G401.6 (cell line): ENCODE data around the gene DPY19L2.

Experiments
- FAIRE-seq: peaks from 2 replicates; lab custom pipeline; 2012; peaks lifted over from hg19 to GRCh38; lab: Jason Lieb, UNC

The DPY19L2 gene

DNA sequence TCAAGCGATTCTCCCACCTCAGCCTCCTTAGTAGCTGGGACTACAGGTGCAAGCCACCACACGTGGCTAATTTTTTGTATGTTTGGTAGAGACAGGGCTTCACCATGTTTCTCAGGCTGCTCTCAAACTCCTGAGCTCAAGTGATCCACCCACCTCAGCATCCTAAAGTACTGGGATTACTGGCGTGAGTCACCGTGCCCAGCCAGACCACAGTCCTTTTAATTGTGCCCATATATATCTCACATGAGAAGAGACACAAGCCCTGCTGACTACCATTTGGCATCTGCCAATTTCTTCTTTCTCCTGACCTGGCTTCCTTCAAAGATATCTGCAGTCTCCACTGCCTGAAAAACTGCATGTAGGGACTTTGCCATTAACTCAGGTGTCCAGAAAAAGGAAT lies 142.5 kb downstream of the DPY19L2 start:
- FAIRE-seq, result no peak

DNA sequence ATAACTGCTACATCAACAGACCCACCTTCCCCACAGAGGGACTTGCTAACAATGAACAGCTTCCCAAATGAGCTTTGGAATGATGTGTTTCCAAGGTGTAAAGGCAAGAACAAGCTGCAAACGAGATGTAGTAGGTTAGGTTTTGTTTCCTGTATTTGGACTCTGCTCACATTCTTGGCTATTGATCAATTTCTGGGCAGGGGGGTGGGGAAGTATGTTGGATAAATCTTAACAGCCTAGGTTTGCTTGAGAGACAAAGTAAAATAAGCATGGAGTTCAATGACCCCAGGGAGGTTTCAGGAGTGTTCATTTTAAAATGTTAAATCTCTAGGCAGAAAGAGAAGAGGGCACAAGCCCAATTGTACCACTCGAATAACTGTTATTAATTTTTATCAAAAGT lies 146.6 kb downstream of the DPY19L2 start:
- FAIRE-seq, result no peak
